Measurements from ENCODE around the gene CTXN3. TPM values are rescaled to one million over a fixed set of nuclear protein-coding genes. Genes with fewer than 3 reads are reported as not detected.

Gene CTXN3
- total RNA-seq, 1 donor from 2014 or later = not detected

GRCh38 chr5:127706691-127707090 lies 57.8 kb downstream of the CTXN3 start:
- H3K36me3 ChIP-seq = no peaks in the 10 kb centered on the region
- H3K9ac ChIP-seq = no peak overlapping the region
- no peak overlapping the region for H3K4me2 ChIP-seq
- H3K27ac ChIP-seq = no peak overlapping the region
- Mint-ChIP-seq H3K4me1 (peaks cover 37% of the 10 kb centered on the region), H3K27ac (peak overlapping the region; percentile 6), H3K4me3 (no peak overlapping the region), H3K9me3 (no peaks in the 10 kb centered on the region), H3K27me3 (ENCODE audit: insufficient read depth, low read depth) (peaks cover 2% of the 10 kb centered on the region), H3K36me3 (no peaks in the 10 kb centered on the region)
- no peak overlapping the region for H2AFZ ChIP-seq (replicated peaks)
- H3K27me3 ChIP-seq = no peaks in the 10 kb centered on the region
- H3K4me1 ChIP-seq = peaks cover 14% of the 10 kb centered on the region
- no peaks in the 10 kb centered on the region for H3K79me2 ChIP-seq (ENCODE audit: low read depth)
- TF ChIP-seq EZH2phosphoT487 (IDR thresholded peaks at IDR 0.05) (no peak), CTCF (IDR thresholded peaks at IDR 0.05) (no peak), EZH2 (IDR thresholded peaks at IDR 0.05) (no peak)
- no peaks in the 10 kb centered on the region for H4K20me1 ChIP-seq (ENCODE audit: low read depth)
- H3F3A ChIP-seq (ENCODE audit: low read depth) = no peaks in the 10 kb centered on the region
- DNase-seq (ENCODE audit: low spot score) = no peak
- no peak overlapping the region for H3K4me3 ChIP-seq
- H3K9me3 ChIP-seq (ENCODE audit: low read depth) = no peaks in the 10 kb centered on the region

GRCh38 chr5:127707209-127707608 lies 58.3 kb downstream of the CTXN3 start:
- Histone ChIP-seq H3K4me1 (peaks cover 14% of the 10 kb centered on the region), H3F3A (ENCODE audit: low read depth) (no peaks in the 10 kb centered on the region), H3K36me3 (no peaks in the 10 kb centered on the region), H3K79me2 (ENCODE audit: low read depth) (no peaks in the 10 kb centered on the region), H2AFZ (replicated peaks) (no peak overlapping the region), H3K27ac (no peak overlapping the region), H4K20me1 (ENCODE audit: low read depth) (no peaks in the 10 kb centered on the region), H3K4me3 (no peak overlapping the region), H3K27me3 (no peaks in the 10 kb centered on the region), H3K9ac (no peak overlapping the region), H3K4me2 (no peak overlapping the region), H3K9me3 (ENCODE audit: low read depth) (no peaks in the 10 kb centered on the region)
- DNase-seq (ENCODE audit: low spot score) = no peak
- peaks cover 2% of the 10 kb centered on the region for H3K27me3 Mint-ChIP-seq (ENCODE audit: insufficient read depth, low read depth)
- no peaks in the 10 kb centered on the region for H3K9me3 Mint-ChIP-seq
- H3K27ac Mint-ChIP-seq = peak overlapping the region; percentile 6
- no peaks in the 10 kb centered on the region for H3K36me3 Mint-ChIP-seq
- TF ChIP-seq EZH2phosphoT487 (IDR thresholded peaks at IDR 0.05) (no peak), CTCF (IDR thresholded peaks at IDR 0.05) (no peak), EZH2 (IDR thresholded peaks at IDR 0.05) (no peak)
- peaks cover 37% of the 10 kb centered on the region for H3K4me1 Mint-ChIP-seq
- no peak overlapping the region for H3K4me3 Mint-ChIP-seq

Other genes with a start within 250 kb of the CTXN3 start
- gene PRRC1, start 131.4 kb upstream of the CTXN3 start, total RNA-seq (ENCODE audit: low replicate concordance) = 51.7 and 58.9 TPM in 2 replicates
- 2.7 TPM in 1 of 2 replicates, not detected in the other for gene CCDC192, start 54.3 kb downstream of the CTXN3 start, total RNA-seq (ENCODE audit: low replicate concordance)

Data from neural progenitor cell (in vitro differentiated cells).